Neural cell (in vitro differentiated cells): ENCODE results near the gene COPS7B. TPM values are rescaled to one million over a fixed set of nuclear protein-coding genes. Genes with fewer than 3 reads are reported as not detected.

Experiments used
- polyA plus RNA-seq: library from polyadenylated mRNA; depleted of rRNA; stranded (reverse); fragments of >200 nt; gene quantifications from 2 replicates; pipeline ENCODE4 v1.2.3, GENCODE V29; 2014
- small RNA-seq, 3 experiments: library from RNA; depleted of rRNA; stranded (forward); fragments of <200 nt; gene quantifications; one replicate each; pipeline ENCODE3, GENCODE V24; 2012

COPS7B gene
- polyA plus RNA-seq, 1 donor from 2014 or later, result 23.8 TPM

Small RNAs within 50 kb of the gene (small RNA-seq; reads per million reads assigned to genes)
- 0 reads per million in 3 experiments for gene AC073476.4

Other genes starting within 250 kb of the COPS7B start
- gene TEX44, start 193.6 kb upstream of the COPS7B start, polyA plus RNA-seq, result not detected in 2 replicates
- 1,579 and 2,091 TPM in 2 replicates for gene PTMA, start 77.9 kb upstream of the COPS7B start, polyA plus RNA-seq
- gene PDE6D, start 5.2 kb upstream of the COPS7B start, polyA plus RNA-seq, result 127 and 150 TPM in 2 replicates
- gene NPPC, start 140.0 kb downstream of the COPS7B start, polyA plus RNA-seq, result 2.7 and 21.5 TPM in 2 replicates
- gene DIS3L2, start 175.3 kb downstream of the COPS7B start, polyA plus RNA-seq, result 19.0 and 20.0 TPM in 2 replicates